HL-60 (cell line): ENCODE results near the gene CHST4.

Source experiments
- GABPA ChIP-seq: IDR thresholded peaks from 2 replicates; pipeline ENCODE4 v1.6.1; 2012; ENCODE audit warnings: low read depth
- REST ChIP-seq: IDR thresholded peaks from 2 replicates; pipeline ENCODE4 v1.6.1; 2012; ENCODE audit warnings: low read depth; ENCODE audit not compliant: insufficient replicate concordance
- TF ChIP-seq, protein P1 (sequence below): IDR thresholded peaks from one replicate; pipeline ENCODE4 v1.5.1; 2011; ENCODE audit warnings: low read length, control low read depth, inconsistent platforms; ENCODE audit not compliant: insufficient read depth

- TF ChIP-seq REST, result no peak
- TF ChIP-seq, protein P1, sequence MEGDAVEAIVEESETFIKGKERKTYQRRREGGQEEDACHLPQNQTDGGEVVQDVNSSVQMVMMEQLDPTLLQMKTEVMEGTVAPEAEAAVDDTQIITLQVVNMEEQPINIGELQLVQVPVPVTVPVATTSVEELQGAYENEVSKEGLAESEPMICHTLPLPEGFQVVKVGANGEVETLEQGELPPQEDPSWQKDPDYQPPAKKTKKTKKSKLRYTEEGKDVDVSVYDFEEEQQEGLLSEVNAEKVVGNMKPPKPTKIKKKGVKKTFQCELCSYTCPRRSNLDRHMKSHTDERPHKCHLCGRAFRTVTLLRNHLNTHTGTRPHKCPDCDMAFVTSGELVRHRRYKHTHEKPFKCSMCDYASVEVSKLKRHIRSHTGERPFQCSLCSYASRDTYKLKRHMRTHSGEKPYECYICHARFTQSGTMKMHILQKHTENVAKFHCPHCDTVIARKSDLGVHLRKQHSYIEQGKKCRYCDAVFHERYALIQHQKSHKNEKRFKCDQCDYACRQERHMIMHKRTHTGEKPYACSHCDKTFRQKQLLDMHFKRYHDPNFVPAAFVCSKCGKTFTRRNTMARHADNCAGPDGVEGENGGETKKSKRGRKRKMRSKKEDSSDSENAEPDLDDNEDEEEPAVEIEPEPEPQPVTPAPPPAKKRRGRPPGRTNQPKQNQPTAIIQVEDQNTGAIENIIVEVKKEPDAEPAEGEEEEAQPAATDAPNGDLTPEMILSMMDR, result no peak
- TF ChIP-seq GABPA, result no peak
Observed at GRCh38 chr16:71557299-71557698, 31.1 kb downstream of the CHST4 start.
